GM23338 (cell line): Measurements from ENCODE around the gene CRISPLD2.

Experiments
- CREB1 ChIP-seq: fragments of 250-450 bp; sonication (Bioruptor Pico); IDR thresholded peaks from 2 replicates; pipeline ENCODE4 v1.5.0; 2020; ENCODE audit warnings: low read depth, mild to moderate bottlenecking, moderate library complexity
- CTCF ChIP-seq, 2 experiments: fragments of 200-600 bp in 1 of 2; sonication (generic) in 1 of 2; conservative IDR thresholded peaks; 2 replicates each; pipeline versions ENCODE4 v1.5.1 to v1.6.1; 2016 to 2017; ENCODE audit warnings: antibody characterized with exemption in 2 of 2, low read depth in 2 of 2, mild to moderate bottlenecking in 2 of 2, moderate library complexity in 1 of 2
- EZH2 ChIP-seq: fragments of 200-600 bp; sonication (generic); IDR thresholded peaks from one replicate; pipeline ENCODE4 v1.8.0; 2017; ENCODE audit warnings: antibody characterized with exemption, mild to moderate bottlenecking, low read depth; ENCODE audit not compliant: unreplicated experiment
- EZH2phosphoT487 ChIP-seq: fragments of 200-600 bp; sonication (generic); IDR thresholded peaks from one replicate; pipeline ENCODE4 v1.8.1; 2018; ENCODE audit warnings: antibody characterized with exemption; ENCODE audit not compliant: unreplicated experiment
- JUNB ChIP-seq: IDR thresholded peaks from one replicate; pipeline ENCODE4 v1.6.1; 2016; ENCODE audit warnings: antibody characterized with exemption; ENCODE audit not compliant: unreplicated experiment
- NANOG ChIP-seq: IDR thresholded peaks from 2 replicates; pipeline ENCODE4 v1.6.1; 2016; ENCODE audit warnings: antibody characterized with exemption, borderline replicate concordance
- POLR2AphosphoS5 ChIP-seq: IDR thresholded peaks from 2 replicates; pipeline ENCODE4 v1.6.1; 2016; ENCODE audit warnings: antibody characterized with exemption, low read depth
- ZNF114 ChIP-seq: fragments of 250-450 bp; sonication (Bioruptor Pico); IDR thresholded peaks from 2 replicates; pipeline ENCODE4 v1.5.0; 2020; ENCODE audit warnings: mild to moderate bottlenecking, moderate library complexity
- TF ChIP-seq, protein P1 (sequence below): IDR thresholded peaks from one replicate; pipeline ENCODE4 v1.6.1; 2018; ENCODE audit warnings: antibody characterized with exemption; ENCODE audit not compliant: unreplicated experiment

GRCh38 chr16:84778720-84779119 lies 41.1 kb upstream of the CRISPLD2 start:
- TF ChIP-seq POLR2AphosphoS5, result no peak
- no peak for TF ChIP-seq CTCF (conservative IDR thresholded peaks at IDR 0.05; ENCODE audit: low read depth in 2 of 2)
- TF ChIP-seq ZNF114 (CRISPR knock-in tag), result no peak
- TF ChIP-seq, protein P1, sequence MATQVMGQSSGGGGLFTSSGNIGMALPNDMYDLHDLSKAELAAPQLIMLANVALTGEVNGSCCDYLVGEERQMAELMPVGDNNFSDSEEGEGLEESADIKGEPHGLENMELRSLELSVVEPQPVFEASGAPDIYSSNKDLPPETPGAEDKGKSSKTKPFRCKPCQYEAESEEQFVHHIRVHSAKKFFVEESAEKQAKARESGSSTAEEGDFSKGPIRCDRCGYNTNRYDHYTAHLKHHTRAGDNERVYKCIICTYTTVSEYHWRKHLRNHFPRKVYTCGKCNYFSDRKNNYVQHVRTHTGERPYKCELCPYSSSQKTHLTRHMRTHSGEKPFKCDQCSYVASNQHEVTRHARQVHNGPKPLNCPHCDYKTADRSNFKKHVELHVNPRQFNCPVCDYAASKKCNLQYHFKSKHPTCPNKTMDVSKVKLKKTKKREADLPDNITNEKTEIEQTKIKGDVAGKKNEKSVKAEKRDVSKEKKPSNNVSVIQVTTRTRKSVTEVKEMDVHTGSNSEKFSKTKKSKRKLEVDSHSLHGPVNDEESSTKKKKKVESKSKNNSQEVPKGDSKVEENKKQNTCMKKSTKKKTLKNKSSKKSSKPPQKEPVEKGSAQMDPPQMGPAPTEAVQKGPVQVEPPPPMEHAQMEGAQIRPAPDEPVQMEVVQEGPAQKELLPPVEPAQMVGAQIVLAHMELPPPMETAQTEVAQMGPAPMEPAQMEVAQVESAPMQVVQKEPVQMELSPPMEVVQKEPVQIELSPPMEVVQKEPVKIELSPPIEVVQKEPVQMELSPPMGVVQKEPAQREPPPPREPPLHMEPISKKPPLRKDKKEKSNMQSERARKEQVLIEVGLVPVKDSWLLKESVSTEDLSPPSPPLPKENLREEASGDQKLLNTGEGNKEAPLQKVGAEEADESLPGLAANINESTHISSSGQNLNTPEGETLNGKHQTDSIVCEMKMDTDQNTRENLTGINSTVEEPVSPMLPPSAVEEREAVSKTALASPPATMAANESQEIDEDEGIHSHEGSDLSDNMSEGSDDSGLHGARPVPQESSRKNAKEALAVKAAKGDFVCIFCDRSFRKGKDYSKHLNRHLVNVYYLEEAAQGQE, result no peak
- no peak for TF ChIP-seq EZH2phosphoT487
- TF ChIP-seq EZH2, result no peak
- no peak for TF ChIP-seq CREB1 (CRISPR knock-in tag)
- no peak for TF ChIP-seq NANOG
- no peak for TF ChIP-seq JUNB
